Measurements from ENCODE around the gene CNKSR1.

Gene CNKSR1

DNA sequence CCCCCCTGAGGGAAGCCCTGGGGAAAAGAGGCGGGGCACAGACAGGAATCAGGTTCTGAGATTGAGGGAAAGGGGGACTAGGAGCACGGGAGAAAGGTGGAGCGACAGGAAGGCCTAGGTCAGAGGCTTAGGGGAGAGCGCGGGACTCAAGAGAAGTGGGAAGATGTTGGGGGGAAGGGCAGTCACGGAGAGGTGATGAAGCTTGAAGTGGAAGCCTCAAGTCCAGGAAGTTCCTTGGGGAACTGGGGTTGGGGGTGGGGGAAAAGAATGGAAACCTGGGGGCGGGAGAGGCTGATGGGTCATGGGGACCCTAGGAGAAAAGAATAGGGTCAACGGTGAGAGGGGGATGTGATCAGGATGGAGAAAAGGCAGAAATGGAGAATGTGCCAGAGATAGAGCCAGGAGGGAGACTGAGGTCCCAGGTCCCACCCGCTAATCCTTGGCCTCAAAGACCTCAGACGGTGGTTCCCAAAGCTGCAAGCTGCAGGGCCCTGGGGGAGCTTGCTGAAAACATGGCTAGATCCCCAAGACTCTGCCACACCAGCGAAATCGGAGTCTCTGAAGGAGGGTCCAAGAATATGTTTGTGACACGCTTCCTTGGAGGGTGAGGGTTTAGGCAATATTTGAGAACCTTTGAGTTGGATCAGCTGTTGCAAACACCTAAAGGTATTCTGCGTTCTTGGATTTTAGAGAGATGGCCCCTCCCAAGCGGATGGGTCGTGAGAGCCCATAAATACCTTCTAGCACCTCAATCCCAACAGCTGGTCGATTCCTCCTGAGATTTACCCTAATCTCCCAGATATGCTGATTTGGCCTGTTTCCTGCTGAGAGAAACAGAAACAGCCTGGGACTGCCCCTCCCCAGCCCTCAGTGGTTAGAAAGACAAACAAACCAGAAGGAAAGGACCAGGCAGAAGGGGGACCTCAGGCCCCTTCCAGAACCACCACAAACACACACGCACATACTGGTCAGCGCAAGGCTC, 12.1 kb upstream of the CNKSR1 start:
- H3K4me3 ChIP-seq (ENCODE audit: low read depth, low read length), result no peak overlapping the region
- TF ChIP-seq, protein P1, sequence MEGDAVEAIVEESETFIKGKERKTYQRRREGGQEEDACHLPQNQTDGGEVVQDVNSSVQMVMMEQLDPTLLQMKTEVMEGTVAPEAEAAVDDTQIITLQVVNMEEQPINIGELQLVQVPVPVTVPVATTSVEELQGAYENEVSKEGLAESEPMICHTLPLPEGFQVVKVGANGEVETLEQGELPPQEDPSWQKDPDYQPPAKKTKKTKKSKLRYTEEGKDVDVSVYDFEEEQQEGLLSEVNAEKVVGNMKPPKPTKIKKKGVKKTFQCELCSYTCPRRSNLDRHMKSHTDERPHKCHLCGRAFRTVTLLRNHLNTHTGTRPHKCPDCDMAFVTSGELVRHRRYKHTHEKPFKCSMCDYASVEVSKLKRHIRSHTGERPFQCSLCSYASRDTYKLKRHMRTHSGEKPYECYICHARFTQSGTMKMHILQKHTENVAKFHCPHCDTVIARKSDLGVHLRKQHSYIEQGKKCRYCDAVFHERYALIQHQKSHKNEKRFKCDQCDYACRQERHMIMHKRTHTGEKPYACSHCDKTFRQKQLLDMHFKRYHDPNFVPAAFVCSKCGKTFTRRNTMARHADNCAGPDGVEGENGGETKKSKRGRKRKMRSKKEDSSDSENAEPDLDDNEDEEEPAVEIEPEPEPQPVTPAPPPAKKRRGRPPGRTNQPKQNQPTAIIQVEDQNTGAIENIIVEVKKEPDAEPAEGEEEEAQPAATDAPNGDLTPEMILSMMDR (IDR thresholded peaks at IDR 0.05; ENCODE audit: low read depth, low read length, missing control alignments), result no peak
- in situ Hi-C loops (cut with HindIII; ENCODE audit: low sequenced_read_pairs), result no loop called here
- DNase-seq (ENCODE audit: low read depth), result no peak

DNA sequence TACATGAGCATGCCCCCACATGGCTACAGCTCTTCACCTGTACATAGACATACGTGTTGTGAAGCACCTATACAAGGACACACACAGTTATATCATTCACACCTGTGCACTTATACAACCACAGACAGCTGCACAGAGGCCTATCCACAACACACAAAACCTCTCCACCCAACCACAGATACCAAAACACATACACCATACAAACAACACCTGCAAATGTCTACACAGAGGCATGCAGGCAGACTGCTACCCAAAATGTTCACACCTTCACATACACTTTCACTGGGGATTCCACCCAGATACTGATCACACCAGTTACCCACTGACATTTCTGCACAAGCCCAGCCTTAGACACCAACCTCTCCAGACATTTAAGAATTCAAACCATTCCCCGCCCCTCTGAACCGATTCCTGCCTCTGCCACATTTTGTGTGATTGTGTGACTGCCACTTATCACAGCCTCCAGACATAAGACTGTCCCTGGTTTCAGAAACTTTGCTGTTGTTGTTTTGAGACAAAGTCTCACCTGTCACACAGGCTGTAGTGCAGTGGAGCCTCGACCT, 10.5 kb upstream of the CNKSR1 start:
- in situ Hi-C loops (cut with HindIII; ENCODE audit: low sequenced_read_pairs), result no loop called here
- TF ChIP-seq, protein P1 (IDR thresholded peaks at IDR 0.05; ENCODE audit: low read depth, low read length, missing control alignments), result no peak
- H3K4me3 ChIP-seq (ENCODE audit: low read depth, low read length), result no peak overlapping the region
- no peak for DNase-seq (ENCODE audit: low read depth)

DNA sequence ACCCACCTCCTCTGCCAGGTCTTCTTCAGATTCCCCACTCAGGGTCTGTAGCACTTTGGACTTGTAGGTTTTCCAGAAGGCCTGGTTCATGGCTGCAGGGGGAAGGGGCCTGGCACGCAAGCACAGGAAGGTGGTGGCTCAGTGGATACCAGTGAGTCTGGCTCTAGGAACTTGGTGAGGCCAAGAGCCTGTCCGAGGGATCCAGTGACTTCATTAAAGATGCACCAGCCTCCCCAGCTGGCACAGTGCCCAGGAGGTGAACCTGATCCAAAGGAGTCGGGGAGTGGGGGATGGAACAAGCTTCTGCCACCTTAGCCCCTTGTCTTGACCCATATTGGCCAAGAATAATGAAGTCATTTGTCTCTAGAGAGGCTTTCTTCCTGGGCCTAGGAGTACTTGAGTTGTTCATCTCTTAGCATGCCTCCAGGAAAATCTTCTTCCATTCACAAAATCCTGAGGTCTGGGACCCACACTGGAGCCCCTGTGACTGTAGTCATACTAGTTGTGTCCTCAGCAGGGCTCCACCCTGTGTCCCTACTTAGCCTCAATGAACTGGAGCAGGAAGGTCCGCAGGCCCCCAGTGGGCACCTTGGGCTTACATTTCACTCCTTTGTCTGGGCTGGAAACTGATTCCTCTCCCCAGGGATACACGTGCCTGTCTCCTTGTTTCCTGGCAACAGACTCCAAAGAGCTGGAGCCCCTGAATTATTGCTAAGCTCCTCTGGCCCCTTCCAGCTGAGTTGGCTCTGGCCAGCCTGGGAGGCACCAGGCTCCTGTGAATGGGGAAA, 8.7 kb upstream of the CNKSR1 start, which contains the start of gene C1orf232:
C1orf232 (minus strand) TSS at position 554 of the 788 bp plus-strand sequence; CDS start at position 90, 464 bp downstream.
- in situ Hi-C loops (cut with HindIII; ENCODE audit: low sequenced_read_pairs), result no loop called here
- TF ChIP-seq, protein P1 (IDR thresholded peaks at IDR 0.05; ENCODE audit: low read depth, low read length, missing control alignments), result no peak
- peak within 1 kb of the TSS; percentile 91 for H3K4me3 ChIP-seq (ENCODE audit: low read depth, low read length)
- DNase-seq (ENCODE audit: low read depth), result no peak

DNA sequence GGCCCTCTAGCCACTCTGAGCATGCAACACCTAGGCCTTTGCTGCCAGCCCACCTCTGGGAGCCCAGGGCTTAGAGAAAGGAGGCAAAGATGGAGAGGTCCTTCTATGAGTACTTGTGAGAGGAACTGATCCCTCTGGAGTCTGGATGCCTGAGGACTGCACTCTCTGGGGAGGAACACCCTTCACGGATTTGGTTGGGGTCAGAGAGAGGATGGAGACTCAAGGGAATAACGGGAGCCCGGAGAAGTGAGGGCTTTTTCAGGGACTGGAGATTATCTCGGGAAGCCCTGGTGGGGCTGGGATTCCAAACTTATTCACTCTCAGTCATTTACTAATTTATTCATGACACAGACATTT, 8.1 kb upstream of the CNKSR1 start:
- in situ Hi-C loops (cut with HindIII; ENCODE audit: low sequenced_read_pairs), result no loop called here
- no peak for DNase-seq (ENCODE audit: low read depth)
- peak overlapping the region; percentile 91 for H3K4me3 ChIP-seq (ENCODE audit: low read depth, low read length)
- TF ChIP-seq, protein P1 (IDR thresholded peaks at IDR 0.05; ENCODE audit: low read depth, low read length, missing control alignments), result no peak

DNA sequence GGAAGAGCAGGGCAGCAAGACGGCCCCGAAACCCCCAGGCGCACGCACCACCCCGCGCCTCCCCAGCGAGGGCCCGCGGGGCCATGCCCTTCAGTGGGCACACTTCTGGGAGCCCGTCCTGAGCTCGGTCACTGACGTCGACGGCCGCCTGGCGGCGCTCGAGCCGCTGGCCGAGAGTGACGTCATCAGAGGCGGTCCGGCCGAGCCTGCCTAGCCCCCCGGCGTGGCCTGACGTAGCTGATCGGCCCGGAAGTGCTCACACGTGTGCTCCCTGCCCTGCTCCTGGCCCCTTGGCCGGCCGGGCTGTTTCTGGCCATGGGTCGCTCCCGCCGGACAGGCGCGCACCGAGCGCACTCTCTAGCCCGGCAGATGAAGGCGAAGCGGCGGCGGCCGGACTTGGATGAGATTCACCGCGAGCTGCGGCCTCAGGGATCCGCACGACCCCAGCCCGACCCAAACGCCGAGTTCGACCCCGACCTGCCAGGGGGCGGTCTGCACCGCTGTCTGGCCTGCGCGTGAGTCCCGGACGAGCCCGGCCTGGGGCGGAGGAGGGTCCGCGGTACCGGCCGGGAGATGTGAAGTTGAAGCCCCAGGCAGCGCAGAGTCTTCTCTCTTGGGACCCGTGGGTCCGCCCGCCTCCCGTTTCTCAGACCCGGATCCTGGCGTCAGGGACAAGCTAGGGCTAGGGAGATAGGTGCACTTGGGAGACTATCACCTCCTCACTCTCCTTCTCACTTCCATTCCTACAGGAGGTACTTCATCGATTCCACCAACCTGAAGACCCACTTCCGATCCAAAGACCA, 7.4 kb upstream of the CNKSR1 start, which contains the start of gene ZNF593:
ZNF593 (plus strand) TSS at position 240 of the 803 bp plus-strand sequence; CDS start at position 316, 76 bp downstream.
- in situ Hi-C loops (cut with HindIII; ENCODE audit: low sequenced_read_pairs), result no loop called here
- peak; percentile 57 for DNase-seq (ENCODE audit: low read depth)
- TF ChIP-seq, protein P1 (IDR thresholded peaks at IDR 0.05; ENCODE audit: low read depth, low read length, missing control alignments), result peak; percentile 84
- H3K4me3 ChIP-seq (ENCODE audit: low read depth, low read length), result peak within 1 kb of the TSS; percentile 91

All from astrocyte of the cerebellum (primary cell).